ENCODE measurements around the gene DCDC1.

DNA sequence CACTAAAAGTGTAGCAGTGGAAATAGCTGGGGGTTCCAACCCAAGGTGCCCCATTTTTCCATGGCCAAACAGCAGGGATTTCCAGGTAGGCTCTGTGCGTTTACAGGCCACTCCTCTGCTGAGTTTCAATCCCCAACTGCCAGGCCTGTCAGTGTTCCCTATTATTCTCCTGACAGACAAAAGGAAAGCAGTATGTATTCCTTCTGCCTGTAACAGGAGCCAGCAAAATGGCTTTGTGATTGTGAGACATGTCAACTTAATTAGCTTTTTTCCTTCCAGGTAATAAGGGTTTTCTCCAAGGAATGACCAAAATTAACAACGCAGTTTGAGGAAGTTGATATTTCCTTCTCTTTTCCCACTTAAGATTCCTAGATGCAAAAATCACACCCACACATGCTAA lies 506.3 kb downstream of the DCDC1 start:
- TF ChIP-seq, protein P1, sequence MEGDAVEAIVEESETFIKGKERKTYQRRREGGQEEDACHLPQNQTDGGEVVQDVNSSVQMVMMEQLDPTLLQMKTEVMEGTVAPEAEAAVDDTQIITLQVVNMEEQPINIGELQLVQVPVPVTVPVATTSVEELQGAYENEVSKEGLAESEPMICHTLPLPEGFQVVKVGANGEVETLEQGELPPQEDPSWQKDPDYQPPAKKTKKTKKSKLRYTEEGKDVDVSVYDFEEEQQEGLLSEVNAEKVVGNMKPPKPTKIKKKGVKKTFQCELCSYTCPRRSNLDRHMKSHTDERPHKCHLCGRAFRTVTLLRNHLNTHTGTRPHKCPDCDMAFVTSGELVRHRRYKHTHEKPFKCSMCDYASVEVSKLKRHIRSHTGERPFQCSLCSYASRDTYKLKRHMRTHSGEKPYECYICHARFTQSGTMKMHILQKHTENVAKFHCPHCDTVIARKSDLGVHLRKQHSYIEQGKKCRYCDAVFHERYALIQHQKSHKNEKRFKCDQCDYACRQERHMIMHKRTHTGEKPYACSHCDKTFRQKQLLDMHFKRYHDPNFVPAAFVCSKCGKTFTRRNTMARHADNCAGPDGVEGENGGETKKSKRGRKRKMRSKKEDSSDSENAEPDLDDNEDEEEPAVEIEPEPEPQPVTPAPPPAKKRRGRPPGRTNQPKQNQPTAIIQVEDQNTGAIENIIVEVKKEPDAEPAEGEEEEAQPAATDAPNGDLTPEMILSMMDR (IDR thresholded peaks at IDR 0.05) = no peak
- TF ChIP-seq POLR2A (IDR thresholded peaks at IDR 0.05) = no peak
